Stromal cell of bone marrow (primary cell): ENCODE results near the gene C1orf94.
A peak's percentile ranks its signal among the peaks of the same experiment; 100 is the strongest.

Source experiments
- DNase-seq: peaks from one replicate; pipeline ENCODE4 v3.0.0-alpha.2; 2012; ENCODE audit warnings: low read depth

C1orf94 gene

DNA sequence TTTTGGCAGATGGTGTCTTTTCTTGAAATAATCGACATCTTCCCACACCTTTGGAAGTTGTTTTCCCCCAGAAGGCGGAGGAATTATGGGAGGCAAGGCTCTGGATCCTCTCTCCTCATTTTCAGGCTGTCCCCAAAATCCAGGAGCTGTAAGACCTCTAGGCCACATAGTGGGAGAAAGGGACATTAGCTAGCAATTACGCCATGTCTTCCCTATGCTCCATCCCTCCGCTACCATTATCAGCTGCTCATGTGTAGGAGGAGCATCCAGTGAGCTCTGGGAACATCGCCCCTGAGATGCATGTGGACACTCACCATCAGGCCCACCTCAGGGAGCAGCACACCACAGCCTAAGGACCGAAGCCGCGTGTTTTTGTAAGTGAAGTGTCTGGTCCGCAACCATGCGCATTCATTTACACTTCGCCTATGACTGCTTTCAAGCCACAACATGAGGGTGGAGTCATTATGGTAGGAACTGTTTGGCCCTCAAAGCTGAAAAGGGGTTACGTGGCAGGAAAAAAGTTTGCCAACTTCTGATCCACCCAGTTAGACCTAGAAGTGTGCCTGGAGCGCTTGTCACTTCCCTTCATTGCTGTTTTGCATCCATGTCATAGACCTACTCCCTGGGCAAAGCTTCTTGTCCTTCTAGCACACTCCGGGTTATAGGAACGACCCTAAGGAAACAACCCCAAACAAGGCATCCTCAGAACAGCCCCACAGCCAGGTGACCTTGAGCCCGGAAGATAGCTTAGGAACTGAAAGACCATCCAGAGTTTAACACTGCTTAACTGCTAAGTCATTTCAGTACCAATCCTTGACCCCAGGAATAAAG lies 85.5 kb downstream of the C1orf94 start:
- DNase-seq = no peak

DNA sequence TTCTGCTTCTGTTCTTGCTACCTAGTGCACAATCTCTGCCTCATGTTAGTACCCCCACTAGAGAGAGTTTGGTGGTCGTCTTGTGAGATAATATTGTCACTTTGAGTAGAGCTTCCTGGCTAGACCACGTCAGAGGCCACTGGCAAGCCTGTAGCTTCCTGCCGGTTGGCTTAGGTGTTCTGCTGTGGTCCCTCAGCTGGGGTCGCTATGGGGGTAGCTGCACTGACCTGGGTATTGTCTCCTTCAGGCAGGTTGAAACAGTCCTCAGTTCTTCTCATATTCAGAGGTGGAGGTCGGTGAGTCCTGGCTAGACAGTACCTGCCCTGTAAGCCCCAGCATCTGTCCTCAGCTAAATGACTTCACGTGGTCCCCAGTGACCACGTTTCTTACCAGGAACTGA lies 86.2 kb downstream of the C1orf94 start:
- DNase-seq = no peak

DNA sequence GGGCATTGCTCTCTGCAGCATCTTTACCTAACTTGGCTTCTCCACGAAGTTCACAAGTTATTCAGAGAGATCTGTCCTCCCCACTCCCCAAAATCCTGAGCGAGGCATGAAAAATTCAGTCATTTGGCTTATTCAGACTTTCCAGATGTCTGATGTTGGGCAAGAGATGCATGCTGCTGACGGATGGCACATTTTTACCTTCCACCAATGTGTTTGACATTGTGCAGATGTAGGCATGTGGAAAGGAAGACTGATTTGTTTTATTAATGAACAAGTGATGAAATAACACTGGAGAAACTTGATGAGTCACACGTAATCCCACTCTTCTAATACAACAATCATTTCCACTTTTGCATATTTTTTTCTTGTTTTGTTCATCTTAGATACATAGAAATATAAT lies 86.7 kb downstream of the C1orf94 start:
- no peak for DNase-seq

DNA sequence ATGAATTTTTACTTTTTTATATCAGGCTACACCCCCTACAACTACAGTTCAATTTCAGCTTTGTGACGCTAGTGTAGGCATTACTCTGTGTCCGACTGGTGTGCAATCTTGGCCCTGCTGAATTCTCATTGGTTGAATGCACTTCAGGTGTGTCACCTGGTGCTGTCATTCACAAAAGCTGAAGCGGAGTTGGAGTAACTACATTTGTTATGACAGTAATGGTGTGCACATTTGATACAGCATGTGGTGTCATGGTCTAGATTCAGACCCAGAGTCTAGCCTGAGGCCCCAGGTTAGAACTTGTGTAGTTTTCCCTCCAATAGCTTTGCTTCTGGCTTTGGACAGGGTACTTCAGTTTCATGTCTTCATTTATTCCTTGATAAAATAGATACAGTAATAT lies 88.7 kb downstream of the C1orf94 start:
- DNase-seq = no peak

DNA sequence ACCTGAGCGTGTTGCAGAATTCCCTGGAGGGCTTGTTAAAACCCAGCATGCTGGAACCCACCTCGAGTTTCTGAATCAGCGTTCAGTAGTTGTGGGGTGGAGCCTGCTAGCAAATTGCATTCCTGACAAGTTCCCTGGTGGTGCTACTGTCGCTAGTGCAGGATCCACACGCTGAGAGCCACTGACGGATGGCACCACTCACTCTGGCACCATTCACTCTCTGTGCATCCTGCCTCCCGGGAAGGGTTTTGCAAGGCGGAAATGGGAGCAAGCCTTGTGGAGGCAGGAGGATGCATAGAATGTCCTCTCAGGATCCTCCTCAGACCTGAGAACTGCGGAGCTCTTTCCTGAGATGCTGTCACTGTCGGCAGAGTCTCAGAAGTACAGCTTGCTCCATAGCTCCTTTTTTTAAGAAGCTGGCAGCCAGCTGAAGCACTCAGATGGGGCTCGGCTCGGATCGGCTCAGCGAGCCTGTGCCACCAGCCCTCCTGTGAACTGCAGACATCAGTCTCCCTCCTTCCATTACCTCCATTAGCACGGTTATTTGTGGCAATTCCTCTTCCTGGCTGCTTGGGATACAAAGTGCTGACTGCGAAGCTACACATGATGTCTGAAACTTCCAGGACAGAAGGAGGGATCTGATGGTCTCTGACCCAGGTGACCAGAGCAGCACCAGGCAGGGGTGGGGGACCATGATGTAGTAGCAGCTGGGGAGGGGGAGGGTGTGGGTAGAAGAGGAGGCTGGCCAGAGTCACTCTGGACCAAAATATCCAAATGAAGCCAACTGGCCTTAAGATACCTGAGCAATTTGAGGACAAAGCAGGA lies 89.6 kb downstream of the C1orf94 start:
- DNase-seq = no peak

DNA sequence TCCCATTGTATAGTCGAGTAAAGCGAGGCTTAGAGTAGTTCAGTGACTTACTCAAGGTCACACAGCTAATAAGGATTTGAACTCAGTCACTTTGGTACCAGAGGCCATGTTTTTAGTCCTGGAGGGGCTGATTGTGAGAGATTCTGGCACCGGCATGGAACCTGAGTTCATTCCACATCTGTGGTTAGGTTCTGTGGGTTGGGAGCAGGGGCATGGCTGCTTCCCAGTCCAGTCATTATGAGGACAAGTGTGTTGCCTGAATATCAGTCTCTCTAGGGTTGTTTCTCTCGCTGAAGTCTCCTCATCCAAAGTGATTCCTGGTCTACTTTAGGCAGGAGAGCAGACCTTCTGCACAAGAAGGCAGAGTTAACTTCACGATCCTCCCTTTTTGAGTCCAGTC lies 90.6 kb downstream of the C1orf94 start:
- DNase-seq = no peak

DNA sequence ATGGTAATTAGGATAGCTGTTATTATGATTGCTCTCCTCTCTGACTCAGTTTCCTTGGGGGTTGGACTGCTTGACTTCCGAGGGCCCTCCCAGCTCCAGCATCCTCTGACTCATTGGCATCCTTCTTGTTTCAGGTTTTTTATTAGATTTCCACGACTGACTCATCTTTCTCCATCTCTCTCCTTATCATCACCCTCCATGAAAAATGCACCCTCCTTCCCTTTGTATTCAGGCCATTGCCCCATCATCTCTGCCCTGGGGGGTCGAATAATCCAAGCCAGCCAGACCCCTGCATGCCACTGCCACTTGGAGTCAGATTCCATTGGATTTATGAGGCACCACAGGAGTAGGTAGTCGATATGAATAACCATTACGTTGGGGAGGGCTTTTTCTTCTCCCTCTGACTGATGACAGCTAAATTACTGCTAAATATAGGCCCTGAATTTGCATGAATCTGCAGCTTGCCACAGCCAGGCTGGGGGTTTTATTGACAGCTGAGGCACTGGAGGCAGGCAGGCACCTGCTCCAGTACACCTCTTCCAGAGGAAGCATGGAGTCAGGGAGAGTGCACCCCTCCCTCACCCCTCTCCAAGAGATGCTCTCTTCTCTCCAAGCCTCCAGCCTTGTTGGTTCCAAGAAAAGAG lies 91.7 kb downstream of the C1orf94 start:
- peak; percentile 36 for DNase-seq
